ENCODE data around the gene TMEM169. TPM values are rescaled to one million over a fixed set of nuclear protein-coding genes. Genes with fewer than 3 reads are reported as not detected.

The TMEM169 gene
- total and polyA plus RNA-seq, 4 donors = 0.32 to 0.72 TPM; not detected in 2

Other genes starting within 250 kb of the TMEM169 start
- gene MREG, start 68.4 kb upstream of the TMEM169 start, total RNA-seq = 1 to 10 TPM; 1.6 to 2.5 TPM
- gene MREG, start 68.4 kb upstream of the TMEM169 start, polyA plus RNA-seq = 1 to 10 TPM in 1 of 2 donors, under 1 TPM in 1; 0.31 to 1.9 TPM
- 1 to 10 TPM; 3.0 to 5.6 TPM for gene PECR, start 110 bp upstream of the TMEM169 start, total RNA-seq
- 1 to 10 TPM; 2.8 to 9.3 TPM for gene PECR, start 110 bp upstream of the TMEM169 start, polyA plus RNA-seq
- 100 to 1,000 TPM; 170 to 189 TPM for gene XRCC5, start 27.4 kb downstream of the TMEM169 start, total RNA-seq
- 10 to 100 TPM; 64.0 to 80.2 TPM for gene XRCC5, start 27.4 kb downstream of the TMEM169 start, polyA plus RNA-seq